Measurements from ENCODE around the gene SLIT1.

SLIT1 gene

GRCh38 chr10:97060441-97061084, 125.2 kb downstream of the SLIT1 start:
- no peak for DNase-seq

GRCh38 chr10:97059872-97060205, 125.9 kb downstream of the SLIT1 start:
- DNase-seq = no peak

- no peak for DNase-seq
Measured at GRCh38 chr10:97059006-97059871, 126.5 kb downstream of the SLIT1 start.

- no peak for DNase-seq
Measured at GRCh38 chr10:97058521-97058920, 127.2 kb downstream of the SLIT1 start.

GRCh38 chr10:97057491-97058235, 128.1 kb downstream of the SLIT1 start:
- no peak for DNase-seq

GRCh38 chr10:97056003-97056630, 129.6 kb downstream of the SLIT1 start:
- no peak for DNase-seq

GRCh38 chr10:97053276-97053675, 132.5 kb downstream of the SLIT1 start:
- no peak for DNase-seq

GRCh38 chr10:97050956-97051496, 134.7 kb downstream of the SLIT1 start:
- no peak for DNase-seq

GRCh38 chr10:97050205-97050745, 135.5 kb downstream of the SLIT1 start:
- DNase-seq = no peak

- DNase-seq = no peak
Measured at GRCh38 chr10:97049670-97050069, 136.1 kb downstream of the SLIT1 start.

- DNase-seq = peak; percentile 42
Measured at GRCh38 chr10:97048649-97049427, 136.9 kb downstream of the SLIT1 start.

GRCh38 chr10:97047788-97048187, 138.0 kb downstream of the SLIT1 start:
- DNase-seq = no peak

GRCh38 chr10:97047083-97047736, 138.5 kb downstream of the SLIT1 start:
- no peak for DNase-seq

GRCh38 chr10:97046456-97047082, 139.2 kb downstream of the SLIT1 start:
- no peak for DNase-seq

- DNase-seq = no peak
Measured at GRCh38 chr10:97043563-97043855, 142.2 kb downstream of the SLIT1 start.

GRCh38 chr10:97042716-97043562, 142.8 kb downstream of the SLIT1 start:
- DNase-seq = no peak

GRCh38 chr10:97042081-97042480, 143.7 kb downstream of the SLIT1 start:
- no peak for DNase-seq

GRCh38 chr10:97040706-97041105, 145.1 kb downstream of the SLIT1 start:
- DNase-seq = no peak

GRCh38 chr10:97040248-97040584, 145.5 kb downstream of the SLIT1 start:
- no peak for DNase-seq

All from NCI-H2029 treated with DMSO at 0.1 percent for 48 hours (cell line).